Activated T-helper 2 cell treated with anti-CD3 and anti-CD28 coated beads, Interferon-gamma antibody, Interleukin-2, Interleukin-4, amounts not matched to agents 10 μg/mL and 5 μg/mL and 100 μg/mL, durations not matched to agents 14 hours and 24 hours and 36 hours (primary cell): ENCODE results near the gene CYP51A1. TPM values are rescaled to one million over a fixed set of nuclear protein-coding genes. Genes with fewer than 3 reads are reported as not detected.
"Not testable (repeated sequence)": the region's sequence is repeated elsewhere in the genome, so short reads cannot be mapped to it uniquely, and the experiment has no call there.

ENCODE experiments used
- DNase-seq: peaks from one replicate; pipeline ENCODE4 v3.0.0; 2021; ENCODE audit warnings: low spot score
- H3K27ac Mint-ChIP-seq: one replicate; pipeline ENCODE4 v1.8.0; 2021; ENCODE audit warnings: mixed read lengths
- H3K27me3 Mint-ChIP-seq: one replicate; pipeline ENCODE4 v1.8.0; 2021; ENCODE audit warnings: low read depth, mixed read lengths
- H3K36me3 Mint-ChIP-seq: one replicate; pipeline ENCODE4 v1.8.0; 2021; ENCODE audit warnings: low read depth, mixed read lengths
- H3K4me1 Mint-ChIP-seq: one replicate; pipeline ENCODE4 v1.8.0; 2021; ENCODE audit warnings: low read depth, mixed read lengths
- H3K4me3 Mint-ChIP-seq: one replicate; pipeline ENCODE4 v1.8.0; 2021; ENCODE audit warnings: low read depth, mild to moderate bottlenecking, moderate library complexity, mixed read lengths
- H3K9me3 Mint-ChIP-seq: one replicate; pipeline ENCODE4 v1.8.0; 2021; ENCODE audit warnings: mixed read lengths
- intact Hi-C: fragments of 100-400 bp; cut with micrococcal nuclease; formaldehyde crosslinking; loops from one replicate; pipeline ENCODE4 v1.15.1; 2023
- total RNA-seq: library from RNA; stranded (reverse); gene quantifications from 2 replicates; pipeline ENCODE4 v1.2.3, GENCODE V29; 2022

Gene CYP51A1
- total RNA-seq, 1 donor from 2014 or later, result 139 TPM

DNA sequence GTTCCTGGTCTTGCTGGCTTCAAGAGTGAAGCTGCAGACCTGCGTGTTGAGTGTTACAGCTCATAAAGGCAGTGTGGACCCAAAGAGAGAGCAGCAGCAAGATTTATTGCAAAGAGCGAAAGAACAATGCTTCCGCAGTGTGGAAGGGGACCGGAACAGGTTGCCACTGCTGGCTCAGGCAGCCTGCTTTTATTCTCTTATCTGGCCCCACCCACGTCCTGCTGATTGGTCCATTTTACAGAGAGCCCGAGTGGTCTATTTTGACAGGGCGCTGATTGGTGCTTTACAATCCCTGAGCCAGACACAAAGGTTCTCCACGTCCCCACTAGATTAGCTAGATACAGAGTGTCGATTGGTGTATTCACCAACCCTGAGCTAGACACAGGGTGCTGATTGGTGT, 8.5 kb upstream of the CYP51A1 start:
- DNase-seq, H3K4me3 Mint-ChIP-seq, H3K4me1 Mint-ChIP-seq, H3K27ac Mint-ChIP-seq, H3K27me3 Mint-ChIP-seq, intact Hi-C loops, H3K36me3 Mint-ChIP-seq, H3K9me3 Mint-ChIP-seq: not testable (repeated sequence)

DNA sequence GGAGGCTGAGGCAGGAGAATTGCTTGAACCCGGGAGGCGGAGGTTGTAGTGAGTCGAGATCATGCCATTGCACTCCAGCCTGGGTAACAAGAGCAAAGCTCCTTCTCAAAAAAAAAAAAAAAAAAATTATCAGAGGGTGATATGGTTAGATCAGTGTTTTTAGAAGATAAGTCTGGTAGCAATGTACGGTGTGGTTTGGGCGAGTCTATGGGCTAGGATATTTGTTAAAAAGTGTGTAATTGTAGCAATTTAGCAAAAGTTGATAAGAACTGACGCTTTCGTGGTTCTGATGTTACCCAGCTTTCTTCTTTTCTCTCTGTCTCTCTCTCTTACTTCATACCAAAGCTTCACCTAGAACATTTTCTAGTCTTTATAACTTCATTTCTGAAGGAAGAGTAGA, 6.9 kb upstream of the CYP51A1 start:
- H3K27ac Mint-ChIP-seq, result no peak overlapping the region
- no peaks in the 10 kb centered on the region for H3K36me3 Mint-ChIP-seq
- peaks cover 4% of the 10 kb centered on the region for H3K4me1 Mint-ChIP-seq
- peaks cover 6% of the 10 kb centered on the region for H3K9me3 Mint-ChIP-seq
- no peaks in the 10 kb centered on the region for H3K27me3 Mint-ChIP-seq
- intact Hi-C loops, result no loop called here
- no peak for DNase-seq
- H3K4me3 Mint-ChIP-seq, result no peak overlapping the region

- Mint-ChIP-seq H3K27me3 (no peaks in the 10 kb centered on the region), H3K9me3 (peaks cover 6% of the 10 kb centered on the region), H3K36me3 (peaks cover 10% of the 10 kb centered on the region), H3K27ac (no peak overlapping the region), H3K4me3 (no peak overlapping the region), H3K4me1 (peaks cover 18% of the 10 kb centered on the region)
- no peak for DNase-seq
- intact Hi-C loops, result no loop called here
Observed at GRCh38 chr7:92137557-92137956, 3.3 kb upstream of the CYP51A1 start.

- Mint-ChIP-seq H3K27me3 (no peaks in the 10 kb centered on the region), H3K4me1 (peaks cover 34% of the 10 kb centered on the region), H3K36me3 (peaks cover 30% of the 10 kb centered on the region), H3K27ac (peak overlapping the region; percentile 99), H3K4me3 (peak overlapping the region; percentile 99), H3K9me3 (peaks cover 6% of the 10 kb centered on the region)
- intact Hi-C loops, result loop anchor here (2.0 kb wide), 2 partner anchors 44 to 194 kb away; partner anchors contain the start of genes AKAP9 and LRRD1
- DNase-seq, result no peak
Observed at GRCh38 chr7:92135052-92135889, 994 bp upstream of the CYP51A1 start.

DNA sequence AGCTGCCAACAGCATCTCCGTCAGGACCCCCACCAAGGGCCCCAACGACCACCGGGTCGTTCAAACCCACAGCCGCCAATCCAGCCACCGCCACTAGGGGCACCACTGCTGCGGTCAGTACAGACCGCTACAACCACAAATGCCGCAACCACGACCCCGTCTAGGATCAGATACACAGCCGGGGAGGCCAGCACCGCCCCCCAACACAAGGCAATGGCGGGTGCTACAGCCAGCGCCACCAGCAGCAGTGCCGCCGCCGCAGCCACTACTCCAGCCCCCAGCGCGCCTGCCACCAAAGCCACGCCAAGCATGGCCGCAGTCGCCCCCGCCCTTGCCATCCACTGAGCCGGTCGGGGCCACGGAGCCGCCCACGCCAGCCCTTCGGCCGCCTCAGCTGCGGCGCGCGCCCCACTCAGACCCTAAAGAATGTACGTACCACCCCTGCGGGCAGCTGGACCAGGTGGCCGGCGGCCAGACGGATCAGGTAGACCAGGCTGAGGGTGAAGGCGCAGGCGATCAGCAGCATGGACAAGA, 473 bp downstream of the CYP51A1 start:
- H3K27me3 Mint-ChIP-seq, result no peaks in the 10 kb centered on the region
- H3K36me3 Mint-ChIP-seq, result peaks cover 43% of the 10 kb centered on the region
- intact Hi-C loops, result loop anchor here (1.0 to 2.0 kb wide), 6 partner anchors 45 to 394 kb away; partner anchors contain the start of genes AKAP9, ANKIB1, GATAD1 and KRIT1
- peaks cover 5% of the 10 kb centered on the region for H3K9me3 Mint-ChIP-seq
- peak overlapping the region; percentile 99 for H3K4me3 Mint-ChIP-seq
- DNase-seq, result peak; percentile 57
- peak overlapping the region; percentile 99 for H3K27ac Mint-ChIP-seq
- H3K4me1 Mint-ChIP-seq, result peaks cover 41% of the 10 kb centered on the region

DNA sequence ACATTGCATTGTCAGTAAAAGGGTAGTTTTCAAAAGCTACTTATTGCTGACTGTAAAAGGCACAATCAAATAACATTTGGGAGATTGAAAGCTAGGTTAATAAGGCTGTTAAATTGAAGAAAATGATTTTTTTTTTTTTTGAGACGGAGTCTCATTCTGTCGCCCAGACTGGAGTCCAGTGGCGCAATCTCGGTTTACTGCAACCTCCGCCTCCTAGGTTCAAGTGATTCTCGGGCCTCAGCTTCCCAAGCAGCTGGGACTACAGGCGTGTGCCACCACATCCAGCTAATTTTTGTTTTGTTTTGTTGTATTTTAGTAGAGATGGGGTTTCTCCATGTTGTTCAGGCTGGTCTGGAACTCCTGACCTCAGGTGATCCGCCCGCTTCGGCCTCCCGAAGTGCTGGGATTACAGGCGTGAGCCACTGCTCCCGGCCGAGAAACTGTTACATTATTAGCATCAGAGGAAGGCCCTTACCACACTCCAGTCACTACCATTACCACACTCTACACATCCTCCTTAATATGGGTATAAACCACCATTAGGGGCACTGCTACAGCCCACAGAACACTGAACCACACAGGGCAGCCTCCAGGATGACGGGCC, 1.0 kb downstream of the CYP51A1 start:
- H3K4me3 Mint-ChIP-seq, result peak overlapping the region; percentile 99
- no peaks in the 10 kb centered on the region for H3K9me3 Mint-ChIP-seq
- intact Hi-C loops, result no loop called here
- peaks cover 41% of the 10 kb centered on the region for H3K4me1 Mint-ChIP-seq
- H3K27me3 Mint-ChIP-seq, result no peaks in the 10 kb centered on the region
- H3K27ac Mint-ChIP-seq, result peak overlapping the region; percentile 99
- DNase-seq, result no peak
- peaks cover 49% of the 10 kb centered on the region for H3K36me3 Mint-ChIP-seq

- peaks cover 63% of the 10 kb centered on the region for H3K36me3 Mint-ChIP-seq
- intact Hi-C loops, result no loop called here
- H3K4me3 Mint-ChIP-seq, result peak overlapping the region; percentile 32
- peak overlapping the region; percentile 28 for H3K27ac Mint-ChIP-seq
- peaks cover 37% of the 10 kb centered on the region for H3K4me1 Mint-ChIP-seq
- H3K9me3 Mint-ChIP-seq, result no peaks in the 10 kb centered on the region
- H3K27me3 Mint-ChIP-seq, result no peaks in the 10 kb centered on the region
- DNase-seq, result no peak
Observed at GRCh38 chr7:92131764-92132330, 2.4 kb downstream of the CYP51A1 start.

GRCh38 chr7:92131093-92131492, 3.2 kb downstream of the CYP51A1 start:
- intact Hi-C loops, result no loop called here
- Mint-ChIP-seq H3K4me1 (peaks cover 42% of the 10 kb centered on the region), H3K27me3 (no peaks in the 10 kb centered on the region), H3K9me3 (no peaks in the 10 kb centered on the region), H3K4me3 (peak overlapping the region; percentile 13), H3K36me3 (peaks cover 71% of the 10 kb centered on the region), H3K27ac (no peak overlapping the region)
- DNase-seq, result no peak

DNA sequence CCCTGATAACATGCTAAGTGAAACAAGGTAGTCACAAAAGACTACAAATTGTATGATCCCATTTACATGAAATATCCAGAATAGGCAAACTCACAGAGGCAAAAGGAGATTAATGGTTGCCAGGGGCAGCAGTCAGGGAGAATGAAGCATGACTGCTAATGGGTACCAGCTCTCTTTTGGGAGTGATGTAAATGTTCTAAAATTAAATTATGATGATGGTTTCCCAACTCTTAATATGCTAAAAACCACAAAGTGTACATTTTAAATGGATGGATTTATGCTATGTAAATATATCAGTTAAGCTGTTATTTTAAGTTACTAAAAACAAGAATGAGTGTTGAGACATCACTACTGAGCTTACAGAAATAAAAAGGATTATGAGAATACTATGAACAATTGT, 12.6 kb downstream of the CYP51A1 start:
- Mint-ChIP-seq H3K36me3 (peaks cover 92% of the 10 kb centered on the region), H3K9me3 (peaks cover 6% of the 10 kb centered on the region), H3K27me3 (no peaks in the 10 kb centered on the region), H3K4me3 (no peak overlapping the region), H3K27ac (no peak overlapping the region), H3K4me1 (peaks cover 32% of the 10 kb centered on the region)
- no peak for DNase-seq
- intact Hi-C loops, result no loop called here

GRCh38 chr7:92119213-92119759, 15.0 kb downstream of the CYP51A1 start:
- Mint-ChIP-seq H3K9me3 (peaks cover 6% of the 10 kb centered on the region), H3K36me3 (peaks cover 93% of the 10 kb centered on the region), H3K4me3 (no peak overlapping the region), H3K4me1 (peaks cover 32% of the 10 kb centered on the region), H3K27ac (peak overlapping the region; percentile 14), H3K27me3 (no peaks in the 10 kb centered on the region)
- intact Hi-C loops, result no loop called here
- DNase-seq, result no peak

- intact Hi-C loops, result no loop called here
- Mint-ChIP-seq H3K4me3 (no peak overlapping the region), H3K9me3 (peaks cover 2% of the 10 kb centered on the region), H3K36me3 (peaks cover 89% of the 10 kb centered on the region), H3K27ac (no peak overlapping the region), H3K27me3 (no peaks in the 10 kb centered on the region), H3K4me1 (peaks cover 28% of the 10 kb centered on the region)
- DNase-seq, result no peak
Observed at GRCh38 chr7:92116949-92117348, 17.3 kb downstream of the CYP51A1 start.

- Mint-ChIP-seq H3K27ac (no peak overlapping the region), H3K9me3 (no peaks in the 10 kb centered on the region), H3K4me1 (peaks cover 26% of the 10 kb centered on the region), H3K4me3 (no peak overlapping the region), H3K27me3 (no peaks in the 10 kb centered on the region), H3K36me3 (peaks cover 84% of the 10 kb centered on the region)
- intact Hi-C loops, result no loop called here
- DNase-seq, result no peak
Observed at GRCh38 chr7:92115821-92116220, 18.5 kb downstream of the CYP51A1 start.
